Measurements from ENCODE around the gene C15orf40. TPM values are rescaled to one million over a fixed set of nuclear protein-coding genes. Genes with fewer than 3 reads are reported as not detected.

The C15orf40 gene
- total RNA-seq (10 to 100 TPM; 22.8 to 24.7 TPM), polyA plus RNA-seq (ENCODE audit: insufficient read depth, low read depth, low replicate concordance) (55.2 TPM)
- long read RNA-seq, donor 1, full-length matches to known transcripts, result 5 of 5 reads
- long read RNA-seq, donor 1, partial matches to known transcripts, result 0 of 5 reads
- long read RNA-seq, donor 1, other reads (novel, unspliced or antisense), result 0 of 5 reads
- long read RNA-seq, donor 2, full-length matches to known transcripts, result 6 of 6 reads
- long read RNA-seq, donor 2, partial matches to known transcripts, result 0 of 6 reads
- long read RNA-seq, donor 2, other reads (novel, unspliced or antisense), result 0 of 6 reads

DNA sequence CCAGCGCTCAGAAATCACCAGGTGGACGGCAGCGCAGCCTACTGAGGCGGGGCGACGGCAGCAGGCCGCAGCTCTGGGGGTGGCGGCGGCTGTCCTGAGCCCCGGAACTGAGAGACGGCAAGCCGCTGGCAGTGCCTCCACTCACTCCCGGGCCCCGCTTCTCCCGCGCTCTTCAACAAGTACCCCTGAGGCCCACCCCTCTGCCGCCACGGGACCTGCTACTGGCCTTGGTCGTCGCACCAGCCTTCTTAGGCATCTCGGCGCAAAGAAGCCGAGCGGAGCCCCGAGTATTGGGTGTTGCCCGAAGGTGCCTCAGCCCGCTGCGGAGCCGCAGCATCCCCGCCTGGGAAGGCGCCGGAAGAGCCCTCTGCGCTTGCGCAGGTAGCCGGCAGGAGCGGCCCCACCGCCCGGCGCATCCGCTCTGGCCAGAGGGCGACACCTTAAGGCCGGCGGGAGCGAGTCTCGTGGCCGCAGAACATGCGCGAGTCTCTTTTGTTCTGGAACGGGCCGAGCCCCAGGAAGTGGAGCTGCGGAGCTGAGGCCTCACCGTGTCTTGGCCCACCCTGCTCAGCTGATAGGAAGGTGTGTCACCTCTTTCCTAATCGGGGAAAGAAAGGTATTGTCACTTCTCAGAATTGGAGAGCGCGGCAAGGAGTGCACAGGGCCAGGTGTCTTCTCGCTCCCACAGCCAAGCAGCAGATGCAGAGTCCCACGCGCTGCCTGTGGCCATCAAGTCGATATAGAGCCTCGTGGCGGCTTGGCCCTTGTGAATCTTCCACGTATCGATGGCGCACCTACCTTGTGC lies at the start of gene C15orf40:
Gene C15orf40, minus strand, starts transcription at position 369 of the 805 bp plus-strand sequence. Its CDS starts 32 bp downstream, at position 337.
- intact Hi-C loops (cut with DNase I; ENCODE audit: low total_unique reads), result no loop called here
- DNase-seq, result peak; percentile 94
- Histone ChIP-seq H3K9me3 (no peaks in the 10 kb centered on the region), H3K27me3 (no peaks in the 10 kb centered on the region), H3K4me3 (peak within 1 kb of the TSS; percentile 90 to 99), H3K27ac (peak within 1 kb of the TSS; percentile 71 to 85), H3K4me1 (peaks cover 14% of the 10 kb centered on the region), H3K36me3 (ENCODE audit: low read depth, missing control alignments) (no peaks in the 10 kb centered on the region)
- TF ChIP-seq CTCF (IDR thresholded peaks at IDR 0.05) (peak; percentile 60 to 91 (median 75)), POLR2A (IDR thresholded peaks at IDR 0.05) (peak; percentile 29)
- 1% methylated on average over 16 to 62 of the region's 64 CpGs for WGBS, 2 donors

DNA sequence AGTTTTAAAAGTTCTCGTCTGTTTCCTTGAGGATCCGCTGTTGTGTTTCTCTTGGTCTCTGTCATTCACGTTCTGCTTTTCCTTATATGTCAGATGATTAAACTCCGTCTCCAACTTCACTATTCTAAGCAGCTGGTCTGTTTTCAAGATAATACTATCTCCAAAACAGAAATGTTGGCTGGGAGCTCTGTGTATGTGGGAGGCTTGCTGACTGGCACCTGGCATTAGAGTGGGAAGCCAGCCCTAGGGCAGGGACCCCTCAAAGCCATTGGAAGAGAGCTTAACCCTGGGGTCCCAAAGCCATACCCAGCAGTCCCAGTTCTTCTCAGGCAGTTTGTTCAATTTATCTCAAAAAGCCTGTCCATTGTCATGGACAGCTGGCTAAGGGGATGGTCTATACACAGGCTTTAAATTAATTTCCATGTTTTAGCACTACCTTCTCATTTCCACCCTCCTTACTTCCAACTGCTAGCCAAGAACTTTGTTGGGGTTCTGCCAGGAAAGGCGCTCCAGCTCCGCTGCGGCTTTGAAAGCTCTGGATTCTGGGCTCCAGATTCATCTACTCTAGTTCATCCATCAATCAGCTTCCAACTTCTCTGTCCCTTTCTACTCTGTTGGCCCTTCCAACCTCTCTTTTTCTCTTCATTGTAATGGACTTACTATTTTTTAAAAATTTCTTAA lies 46.4 kb upstream of the C15orf40 start:
- no peak overlapping the region for H3K4me3 ChIP-seq
- no peak for TF ChIP-seq CTCF (IDR thresholded peaks at IDR 0.05)
- TF ChIP-seq POLR2A (IDR thresholded peaks at IDR 0.05), result no peak
- WGBS, 2 donors, result 46 to 58% methylated on average over 7 of the region's 7 CpGs
- H3K9me3 ChIP-seq, result no peaks in the 10 kb centered on the region
- H3K27me3 ChIP-seq, result no peaks in the 10 kb centered on the region
- peak; percentile 41 for DNase-seq
- no peak overlapping the region for H3K27ac ChIP-seq
- no peaks in the 10 kb centered on the region for H3K36me3 ChIP-seq (ENCODE audit: low read depth, missing control alignments)
- H3K4me1 ChIP-seq, result peaks cover 13% of the 10 kb centered on the region
- intact Hi-C loops (cut with DNase I; ENCODE audit: low total_unique reads), result no loop called here

DNA sequence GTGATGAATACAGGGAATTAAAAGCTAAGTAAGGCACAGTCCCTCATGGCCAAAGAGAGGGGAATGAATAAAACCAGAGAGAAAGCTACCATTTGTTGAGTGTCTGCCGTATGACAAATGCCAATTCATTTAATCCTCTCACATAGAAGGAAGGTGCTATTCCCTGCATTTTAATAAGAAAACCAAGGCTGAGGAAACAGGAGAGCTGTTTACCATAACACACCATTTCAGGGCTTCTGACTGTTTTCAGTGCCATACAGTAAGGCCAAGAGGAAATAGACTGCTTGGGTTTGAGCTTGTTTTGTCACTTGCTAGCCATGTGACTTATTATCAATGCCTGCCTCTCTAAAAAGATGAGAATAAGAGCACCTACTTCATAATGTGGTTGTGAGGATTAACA lies 45.6 kb upstream of the C15orf40 start:
- intact Hi-C loops (cut with DNase I; ENCODE audit: low total_unique reads), result no loop called here
- Histone ChIP-seq H3K27me3 (no peaks in the 10 kb centered on the region), H3K4me1 (peaks cover 9% of the 10 kb centered on the region), H3K4me3 (no peak overlapping the region), H3K27ac (no peak overlapping the region), H3K9me3 (no peaks in the 10 kb centered on the region), H3K36me3 (ENCODE audit: low read depth, missing control alignments) (no peaks in the 10 kb centered on the region)
- DNase-seq, result no peak
- 65 to 79% methylated on average over 1 of the region's 1 CpG for WGBS, 2 donors
- TF ChIP-seq POLR2A (IDR thresholded peaks at IDR 0.05), result no peak
- no peak for TF ChIP-seq CTCF (IDR thresholded peaks at IDR 0.05)

DNA sequence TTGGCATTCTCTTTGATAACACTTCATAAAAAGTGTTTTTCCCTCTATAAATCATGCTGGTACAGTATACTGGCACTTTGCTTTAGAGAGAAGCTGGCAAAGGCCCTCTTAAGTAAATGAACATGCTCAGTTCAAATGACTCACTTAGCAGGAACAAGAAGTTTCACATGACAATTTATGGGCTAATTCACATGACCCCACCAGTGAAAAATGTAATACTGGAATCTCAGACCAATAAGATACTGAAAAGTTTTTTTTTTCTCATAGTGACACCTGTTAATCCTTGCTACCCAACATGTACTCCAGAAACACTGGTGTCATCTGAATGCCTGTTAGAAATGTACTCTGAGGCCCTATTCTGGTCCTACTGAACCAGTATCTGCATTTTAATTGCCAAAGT lies 41.7 kb upstream of the C15orf40 start:
- no peak overlapping the region for H3K4me3 ChIP-seq
- no peak overlapping the region for H3K27ac ChIP-seq
- no peaks in the 10 kb centered on the region for H3K9me3 ChIP-seq
- H3K36me3 ChIP-seq (ENCODE audit: low read depth, missing control alignments), result no peaks in the 10 kb centered on the region
- intact Hi-C loops (cut with DNase I; ENCODE audit: low total_unique reads), result no loop called here
- TF ChIP-seq CTCF (IDR thresholded peaks at IDR 0.05) (no peak), POLR2A (IDR thresholded peaks at IDR 0.05) (no peak)
- H3K27me3 ChIP-seq, result no peaks in the 10 kb centered on the region
- DNase-seq, result no peak
- peaks cover 2% of the 10 kb centered on the region for H3K4me1 ChIP-seq

All from testis (tissue), 5 donors.